CD14-positive monocyte (primary cell): ENCODE results near the gene SCAI. TPM values are rescaled to one million over a fixed set of nuclear protein-coding genes. Genes with fewer than 3 reads are reported as not detected.

Experiments
- DNase-seq, 3 donors: peaks; one replicate each; pipeline ENCODE4 v3.0.0-alpha.2; 2011 to 2022
- H2AFZ ChIP-seq: 2 replicates; pipeline ENCODE4 v1.6.0; 2012; ENCODE audit warnings: mild to moderate bottlenecking, low read depth, low read length, inconsistent platforms; ENCODE audit not compliant: insufficient read depth, poor library complexity, severe bottlenecking
- H3K27ac ChIP-seq, 2 donors: 1 replicate in 1 of 2; 2 replicates in 1 of 2; pipeline ENCODE4 v1.5.1; 2012 to 2013; ENCODE audit warnings: low read length in 2 of 2, control low read depth in 1 of 2, inconsistent platforms in 1 of 2, low read depth in 1 of 2, mild to moderate bottlenecking in 1 of 2
- H3K27me3 ChIP-seq, 2 donors: one replicate each; pipeline versions ENCODE4 v1.6.0 to v1.6.1; 2011 to 2013; ENCODE audit warnings: low read length in 2 of 2; ENCODE audit not compliant: control insufficient read depth in 2 of 2, insufficient read depth in 2 of 2
- H3K36me3 ChIP-seq, 2 donors: replicated peaks in 1 of 2; 1 replicate in 1 of 2; 2 replicates in 1 of 2; pipeline versions ENCODE4 v1.5.1 to v1.6.1; 2012 to 2013; ENCODE audit warnings: low read length in 2 of 2, control low read depth in 1 of 2, inconsistent platforms in 1 of 2, mild to moderate bottlenecking in 1 of 2; ENCODE audit not compliant: insufficient read depth in 2 of 2, control insufficient read depth in 1 of 2
- H3K4me1 ChIP-seq, 2 donors: 1 replicate in 1 of 2; 2 replicates in 1 of 2; pipeline versions ENCODE4 v1.5.1 to v1.6.1; 2012 to 2013; ENCODE audit warnings: low read length in 2 of 2, control low read depth in 1 of 2, inconsistent platforms in 1 of 2, mild to moderate bottlenecking in 1 of 2, moderate library complexity in 1 of 2; ENCODE audit not compliant: insufficient read depth in 2 of 2, control insufficient read depth in 1 of 2
- H3K4me2 ChIP-seq: replicated peaks from 2 replicates; pipeline ENCODE3; 2012; ENCODE audit warnings: low read length, moderate library complexity, mild to moderate bottlenecking; ENCODE audit not compliant: poor library complexity, severe bottlenecking; ENCODE audit errors: extremely low read depth
- H3K4me3 ChIP-seq, 3 experiments: fragments of 200-600 bp in 1 of 3; sonication (generic) in 1 of 3; replicated peaks in 1 of 3; 1 replicate in 2 of 3; 2 replicates in 1 of 3; pipeline ENCODE4 v1.5.1; 2011 to 2013; ENCODE audit warnings: low read length in 3 of 3, mild to moderate bottlenecking in 3 of 3, control low read depth in 2 of 3, low read depth in 2 of 3, inconsistent platforms in 1 of 3, moderate library complexity in 1 of 3
- H3K79me2 ChIP-seq: 2 replicates; pipeline ENCODE4 v1.6.0; 2012; ENCODE audit warnings: mild to moderate bottlenecking, control low read depth, inconsistent platforms, low read length, moderate library complexity; ENCODE audit not compliant: insufficient read depth
- H3K9ac ChIP-seq: 2 replicates; pipeline ENCODE4 v1.6.0; 2017; ENCODE audit warnings: low read length, mild to moderate bottlenecking; ENCODE audit not compliant: insufficient read depth, poor library complexity, severe bottlenecking
- H3K9me3 ChIP-seq, 2 donors: replicated peaks in 1 of 2; 1 replicate in 1 of 2; 2 replicates in 1 of 2; pipeline versions ENCODE4 v1.5.1 to v1.6.1; 2012 to 2013; ENCODE audit warnings: low read length in 2 of 2, control low read depth in 1 of 2; ENCODE audit not compliant: control insufficient read depth in 1 of 2, insufficient read depth in 1 of 2
- H4K20me1 ChIP-seq: 2 replicates; pipeline ENCODE4 v1.6.0; 2012; ENCODE audit warnings: mild to moderate bottlenecking, low read length, control low read depth, moderate library complexity; ENCODE audit not compliant: insufficient read depth
- H3K27ac Mint-ChIP-seq, 7 donors: one replicate each; pipeline ENCODE4 v1.8.0; 2020; ENCODE audit warnings: mild to moderate bottlenecking in 7 of 7, mixed read lengths in 7 of 7, moderate library complexity in 6 of 7, inconsistent platforms in 2 of 7
- H3K27me3 Mint-ChIP-seq, 3 donors: one replicate each; pipeline ENCODE4 v1.8.0; 2021 to 2022; ENCODE audit warnings: low read depth in 3 of 3, mild to moderate bottlenecking in 3 of 3, mixed read lengths in 3 of 3, moderate library complexity in 3 of 3, inconsistent platforms in 1 of 3
- H3K36me3 Mint-ChIP-seq, 2 donors: one replicate each; pipeline ENCODE4 v1.8.0; 2020; ENCODE audit warnings: mixed read lengths in 2 of 2, inconsistent platforms in 1 of 2, mild to moderate bottlenecking in 1 of 2
- H3K4me1 Mint-ChIP-seq: one replicate; pipeline ENCODE4 v1.8.0; 2020; ENCODE audit warnings: mild to moderate bottlenecking, mixed read lengths
- H3K4me3 Mint-ChIP-seq, 2 donors: one replicate each; pipeline ENCODE4 v1.8.0; 2020; ENCODE audit warnings: mild to moderate bottlenecking in 2 of 2, mixed read lengths in 2 of 2, moderate library complexity in 1 of 2
- H3K9me3 Mint-ChIP-seq, 7 donors: one replicate each; pipeline ENCODE4 v1.8.0; 2020 to 2022; ENCODE audit warnings: mixed read lengths in 7 of 7, mild to moderate bottlenecking in 6 of 7, moderate library complexity in 6 of 7, inconsistent platforms in 2 of 7
- WGBS: methylation state at CpG from one replicate; pipeline ENCODE4 v1.1.5; 2013; ENCODE audit warnings: missing lambda C conversion rate; ENCODE audit not compliant: insufficient coverage; 5-methylcytosine and 5-hydroxymethylcytosine counted together
- intact Hi-C, 2 donors: fragments of 100-400 bp; cut with micrococcal nuclease; formaldehyde crosslinking; loops; one replicate each; pipeline versions ENCODE4 v1.15.0 to v1.15.1; 2023
- polyA plus RNA-seq, 3 donors: library from polyadenylated mRNA; depleted of rRNA in 1 of 3; unstranded in 2 of 3; stranded (reverse) in 1 of 3; fragments of 300-500 nt in 2 of 3; fragments of >200 nt in 1 of 3; fragmentation: Illumina TruSeq in 2 of 3; gene quantifications; 1 replicate in 2 of 3; 2 replicates in 1 of 3; pipeline ENCODE4 v1.2.3, GENCODE V29; 2012 to 2021
- TF ChIP-seq, protein P1 (sequence below): fragments of 200-600 bp; IDR thresholded peaks from one replicate; pipeline ENCODE4 v1.8.0; 2022; ENCODE audit warnings: antibody characterized with exemption, mild to moderate bottlenecking

The SCAI gene
- polyA plus RNA-seq, 3 donors: 0.76 to 1.4 (median 0.84) TPM

DNA sequence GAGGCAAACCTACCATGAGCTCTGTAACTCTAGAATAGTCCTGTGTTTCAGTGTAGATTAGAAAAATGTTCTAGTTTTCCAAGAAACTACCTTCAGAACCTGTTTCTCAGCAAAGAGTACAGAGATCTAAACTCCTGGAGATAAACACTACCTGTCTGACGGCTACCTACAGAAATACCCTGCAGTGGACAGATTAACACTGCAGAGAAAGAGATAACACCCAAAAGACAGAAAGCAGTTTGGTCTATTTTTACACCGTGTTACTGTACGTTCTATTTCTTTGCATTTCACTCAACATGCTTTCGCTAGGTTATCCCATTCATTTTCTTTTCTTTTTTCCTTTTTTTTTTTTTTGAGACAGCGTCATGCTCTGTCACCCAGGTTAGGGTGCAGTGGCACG, 11.6 kb downstream of the SCAI start:
- H3K4me1 Mint-ChIP-seq: peaks cover 3% of the 10 kb centered on the region
- H3K36me3 Mint-ChIP-seq: peaks cover 0 to 7% of the 10 kb centered on the region in 2 donors
- peaks cover 0 to 4% (median 0%) of the 10 kb centered on the region in 7 donors for H3K9me3 Mint-ChIP-seq
- H3K27ac ChIP-seq: no peak overlapping the region
- no peak overlapping the region for H3K27ac Mint-ChIP-seq
- no peaks in the 10 kb centered on the region for H3K27me3 Mint-ChIP-seq
- DNase-seq: no peak
- no peaks in the 10 kb centered on the region for H3K79me2 ChIP-seq
- H3K27me3 ChIP-seq: no peaks in the 10 kb centered on the region
- no peak overlapping the region for H3K4me2 ChIP-seq
- no peaks in the 10 kb centered on the region for H3K4me1 ChIP-seq
- WGBS: 95% methylated on average over 4 of the region's 6 CpGs
- TF ChIP-seq, protein P1, sequence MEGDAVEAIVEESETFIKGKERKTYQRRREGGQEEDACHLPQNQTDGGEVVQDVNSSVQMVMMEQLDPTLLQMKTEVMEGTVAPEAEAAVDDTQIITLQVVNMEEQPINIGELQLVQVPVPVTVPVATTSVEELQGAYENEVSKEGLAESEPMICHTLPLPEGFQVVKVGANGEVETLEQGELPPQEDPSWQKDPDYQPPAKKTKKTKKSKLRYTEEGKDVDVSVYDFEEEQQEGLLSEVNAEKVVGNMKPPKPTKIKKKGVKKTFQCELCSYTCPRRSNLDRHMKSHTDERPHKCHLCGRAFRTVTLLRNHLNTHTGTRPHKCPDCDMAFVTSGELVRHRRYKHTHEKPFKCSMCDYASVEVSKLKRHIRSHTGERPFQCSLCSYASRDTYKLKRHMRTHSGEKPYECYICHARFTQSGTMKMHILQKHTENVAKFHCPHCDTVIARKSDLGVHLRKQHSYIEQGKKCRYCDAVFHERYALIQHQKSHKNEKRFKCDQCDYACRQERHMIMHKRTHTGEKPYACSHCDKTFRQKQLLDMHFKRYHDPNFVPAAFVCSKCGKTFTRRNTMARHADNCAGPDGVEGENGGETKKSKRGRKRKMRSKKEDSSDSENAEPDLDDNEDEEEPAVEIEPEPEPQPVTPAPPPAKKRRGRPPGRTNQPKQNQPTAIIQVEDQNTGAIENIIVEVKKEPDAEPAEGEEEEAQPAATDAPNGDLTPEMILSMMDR: no peak
- H3K9ac ChIP-seq: no peak overlapping the region
- intact Hi-C loops: no loop called here
- no peaks in the 10 kb centered on the region for H3K9me3 ChIP-seq
- H2AFZ ChIP-seq: no peak overlapping the region
- H3K4me3 Mint-ChIP-seq: no peak overlapping the region
- no peaks in the 10 kb centered on the region for H4K20me1 ChIP-seq
- no peak overlapping the region for H3K4me3 ChIP-seq
- no peaks in the 10 kb centered on the region for H3K36me3 ChIP-seq

DNA sequence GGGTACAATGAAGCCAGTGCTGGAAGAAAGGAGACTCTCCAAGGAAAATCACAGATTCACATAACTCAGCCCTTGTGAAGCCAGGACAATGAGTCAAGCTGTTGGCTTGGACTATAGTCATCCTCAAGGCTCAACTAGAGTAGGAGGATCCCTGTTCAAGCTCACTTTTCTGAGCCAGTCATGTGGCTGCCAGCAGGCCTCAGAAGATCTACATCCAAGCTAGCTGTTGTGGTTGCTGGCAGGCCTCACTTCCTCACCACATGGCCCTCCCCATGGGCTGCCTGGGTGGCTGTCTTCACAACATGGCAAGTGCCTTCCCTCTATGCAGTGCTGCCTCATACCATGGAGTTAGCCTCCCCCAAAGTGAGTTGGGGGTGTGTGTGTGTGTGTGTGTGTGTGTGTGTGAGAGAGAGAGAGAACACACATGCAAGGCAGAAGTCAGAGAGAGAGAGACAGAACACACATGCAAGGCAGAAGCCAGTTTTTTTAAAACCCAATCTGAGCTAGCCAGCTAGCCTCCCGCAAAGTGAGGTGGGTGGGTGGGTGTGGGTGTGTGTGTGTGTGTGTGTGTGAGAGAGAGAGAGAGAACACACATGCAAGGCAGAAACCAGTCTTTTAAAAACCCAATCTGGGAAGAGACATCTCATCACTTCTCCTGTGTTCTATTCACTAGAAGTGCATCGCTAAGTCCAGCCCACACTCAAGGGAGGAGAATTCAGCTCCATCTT, 17.1 kb downstream of the SCAI start:
- peak; percentile 29 to 41 (median 30) for DNase-seq
- H3K79me2 ChIP-seq: no peaks in the 10 kb centered on the region
- no peaks in the 10 kb centered on the region for H3K36me3 ChIP-seq
- peaks cover 0 to 3% of the 10 kb centered on the region in 2 donors for H3K36me3 Mint-ChIP-seq
- H3K4me1 Mint-ChIP-seq: peaks cover 15% of the 10 kb centered on the region
- H3K4me2 ChIP-seq: no peak overlapping the region
- H2AFZ ChIP-seq: no peak overlapping the region
- peak overlapping the region; percentile 17 for H3K9ac ChIP-seq
- peaks cover 7 to 8% of the 10 kb centered on the region in 2 donors for H3K4me1 ChIP-seq
- peak overlapping the region in 1 of 2 donors; percentile 48 for H3K27ac ChIP-seq
- H3K27me3 ChIP-seq: no peaks in the 10 kb centered on the region
- H3K27me3 Mint-ChIP-seq: no peaks in the 10 kb centered on the region
- intact Hi-C loops: no loop called here
- H3K9me3 ChIP-seq: no peaks in the 10 kb centered on the region
- no peaks in the 10 kb centered on the region for H3K9me3 Mint-ChIP-seq
- TF ChIP-seq, protein P1: no peak
- no CpG with 5 or more reads among the region's 2 CpGs for WGBS
- no peak overlapping the region for H3K4me3 Mint-ChIP-seq
- H3K27ac Mint-ChIP-seq: peak overlapping the region; percentile 2 to 91 (median 77)
- H3K4me3 ChIP-seq: no peak overlapping the region
- no peaks in the 10 kb centered on the region for H4K20me1 ChIP-seq
